HG02571 (cell line): ENCODE results near the gene ALDOA.
"Not testable (repeated sequence)": the region's sequence is repeated elsewhere in the genome, so short reads cannot be mapped to it uniquely, and the experiment has no call there.

ENCODE experiments used
- ATAC-seq: cut with Tn5 transposase; IDR thresholded peaks from one replicate; pipeline ENCODE4 v1.9.1; 2021; ENCODE audit warnings: mild to moderate bottlenecking, moderate library complexity; ENCODE audit not compliant: unreplicated experiment

Gene ALDOA

GRCh38 chr16:30114411-30114810 lies 48.9 kb downstream of the ALDOA start:
- ATAC-seq, result no peak

GRCh38 chr16:30114833-30115232 lies 49.3 kb downstream of the ALDOA start:
- ATAC-seq, result not testable (repeated sequence)

GRCh38 chr16:30115238-30115637 lies 49.7 kb downstream of the ALDOA start:
- ATAC-seq, result no peak

- no peak for ATAC-seq
These were observed 51.0 kb downstream of the ALDOA start for GRCh38 chr16:30116291-30117207.

- no peak for ATAC-seq
These were observed 52.2 kb downstream of the ALDOA start for GRCh38 chr16:30117768-30118167.

GRCh38 chr16:30119428-30119827 lies 53.9 kb downstream of the ALDOA start:
- ATAC-seq, result no peak
